Chondrocyte (in vitro differentiated cells): ENCODE results near the gene NOX5. TPM values are rescaled to one million over a fixed set of nuclear protein-coding genes. Genes with fewer than 3 reads are reported as not detected.

Experiments used
- DNase-seq: peaks from one replicate; pipeline ENCODE4 v3.0.0; 2021; ENCODE audit warnings: mixed read lengths, low spot score
- H3K27ac Mint-ChIP-seq: one replicate; pipeline ENCODE4 v1.8.0; 2021; ENCODE audit warnings: mild to moderate bottlenecking, moderate library complexity, mixed read lengths; ENCODE audit not compliant: unreplicated experiment
- H3K27me3 Mint-ChIP-seq: 2 replicates; pipeline ENCODE4 v1.8.0; 2021; ENCODE audit warnings: low read depth, mixed read lengths
- H3K36me3 Mint-ChIP-seq: 2 replicates; pipeline ENCODE4 v1.8.0; 2021; ENCODE audit warnings: low read depth, mixed read lengths
- H3K4me1 Mint-ChIP-seq: 2 replicates; pipeline ENCODE4 v1.8.0; 2021; ENCODE audit warnings: low read depth, mild to moderate bottlenecking, mixed read lengths
- H3K4me3 Mint-ChIP-seq: one replicate; pipeline ENCODE4 v1.8.0; 2021; ENCODE audit warnings: mild to moderate bottlenecking, moderate library complexity, mixed read lengths; ENCODE audit not compliant: unreplicated experiment
- H3K9me3 Mint-ChIP-seq: 2 replicates; pipeline ENCODE4 v1.8.0; 2021; ENCODE audit warnings: low read depth, mixed read lengths
- total RNA-seq: library from RNA; stranded (reverse); gene quantifications from 3 replicates; pipeline ENCODE4 v1.2.1, GENCODE V29; 2021
- TF ChIP-seq, protein P1 (sequence below): fragments of 200-600 bp; sonication (generic); IDR thresholded peaks from 2 replicates; pipeline ENCODE4 v1.5.0; 2021; ENCODE audit warnings: antibody characterized with exemption, mild to moderate bottlenecking, moderate library complexity

The NOX5 gene
- total RNA-seq, 1 donor from 2014 or later = not detected

DNA sequence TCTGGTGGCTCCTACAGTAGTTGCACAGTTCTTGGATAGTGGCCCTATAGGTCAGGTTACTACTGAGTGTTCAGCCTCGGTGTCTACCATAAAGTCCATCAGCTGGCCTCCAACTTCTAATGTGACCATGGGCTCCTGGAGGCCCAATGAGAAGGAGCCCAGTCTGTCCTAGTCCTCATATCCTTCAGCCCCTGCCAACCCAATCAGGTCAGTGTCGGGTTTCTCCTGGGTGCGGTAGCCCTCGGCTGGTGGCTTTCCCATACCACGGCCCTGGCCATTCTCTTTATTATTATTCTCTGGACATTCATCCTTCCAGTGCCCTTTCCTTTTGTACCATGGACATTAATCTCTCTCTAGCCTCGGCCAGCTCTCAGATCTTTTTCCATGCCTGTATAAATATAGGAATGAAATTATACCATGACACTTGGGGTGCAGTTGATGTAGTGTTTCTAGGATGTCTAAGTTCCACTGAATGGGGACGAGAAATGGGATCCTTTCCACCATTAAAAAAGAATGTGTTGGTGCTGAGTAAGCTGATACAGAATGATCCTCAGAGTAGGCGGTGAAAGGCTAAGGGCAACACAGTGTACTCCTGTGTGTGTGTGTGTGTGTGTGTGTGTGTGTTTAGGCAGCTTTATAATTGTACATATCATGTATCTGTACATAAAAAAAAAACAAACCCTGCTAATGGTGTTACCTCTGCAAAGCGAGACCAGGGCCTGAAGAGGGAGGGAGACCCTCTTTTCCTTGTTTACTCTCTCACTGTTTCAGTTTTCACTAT lies 19.3 kb upstream of the NOX5 start:
- Mint-ChIP-seq H3K9me3 (no peaks in the 10 kb centered on the region), H3K4me1 (peaks cover 43% of the 10 kb centered on the region), H3K36me3 (no peaks in the 10 kb centered on the region), H3K27ac (no peak overlapping the region), H3K27me3 (no peaks in the 10 kb centered on the region), H3K4me3 (no peak overlapping the region)
- DNase-seq = no peak
- TF ChIP-seq, protein P1, sequence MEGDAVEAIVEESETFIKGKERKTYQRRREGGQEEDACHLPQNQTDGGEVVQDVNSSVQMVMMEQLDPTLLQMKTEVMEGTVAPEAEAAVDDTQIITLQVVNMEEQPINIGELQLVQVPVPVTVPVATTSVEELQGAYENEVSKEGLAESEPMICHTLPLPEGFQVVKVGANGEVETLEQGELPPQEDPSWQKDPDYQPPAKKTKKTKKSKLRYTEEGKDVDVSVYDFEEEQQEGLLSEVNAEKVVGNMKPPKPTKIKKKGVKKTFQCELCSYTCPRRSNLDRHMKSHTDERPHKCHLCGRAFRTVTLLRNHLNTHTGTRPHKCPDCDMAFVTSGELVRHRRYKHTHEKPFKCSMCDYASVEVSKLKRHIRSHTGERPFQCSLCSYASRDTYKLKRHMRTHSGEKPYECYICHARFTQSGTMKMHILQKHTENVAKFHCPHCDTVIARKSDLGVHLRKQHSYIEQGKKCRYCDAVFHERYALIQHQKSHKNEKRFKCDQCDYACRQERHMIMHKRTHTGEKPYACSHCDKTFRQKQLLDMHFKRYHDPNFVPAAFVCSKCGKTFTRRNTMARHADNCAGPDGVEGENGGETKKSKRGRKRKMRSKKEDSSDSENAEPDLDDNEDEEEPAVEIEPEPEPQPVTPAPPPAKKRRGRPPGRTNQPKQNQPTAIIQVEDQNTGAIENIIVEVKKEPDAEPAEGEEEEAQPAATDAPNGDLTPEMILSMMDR = no peak

DNA sequence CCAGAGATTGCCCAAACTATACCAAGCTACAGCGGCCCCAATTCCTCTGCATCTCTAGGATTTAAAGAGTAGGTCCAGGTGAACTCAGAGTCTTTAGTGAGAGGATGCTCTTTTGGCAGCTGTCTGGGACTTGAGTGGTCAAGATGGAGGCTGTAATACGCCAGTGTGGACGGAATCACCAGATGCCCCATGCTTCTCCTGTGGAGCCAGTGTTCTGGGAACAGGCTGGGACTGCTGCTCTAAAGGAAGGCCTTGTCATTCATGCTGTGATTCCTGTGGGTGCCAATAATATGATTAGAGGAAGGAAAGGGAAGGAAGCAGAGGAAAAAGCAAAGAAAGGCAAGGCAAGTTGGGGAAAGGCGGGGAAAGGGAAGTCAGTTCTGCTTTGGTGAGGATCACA lies 17.4 kb upstream of the NOX5 start:
- DNase-seq = no peak
- H3K4me1 Mint-ChIP-seq = peaks cover 53% of the 10 kb centered on the region
- no peaks in the 10 kb centered on the region for H3K9me3 Mint-ChIP-seq
- TF ChIP-seq, protein P1 = no peak
- H3K27me3 Mint-ChIP-seq = no peaks in the 10 kb centered on the region
- H3K27ac Mint-ChIP-seq = no peak overlapping the region
- no peaks in the 10 kb centered on the region for H3K36me3 Mint-ChIP-seq
- no peak overlapping the region for H3K4me3 Mint-ChIP-seq

GRCh38 chr15:68997930-68998777 lies 16.3 kb upstream of the NOX5 start:
- no peak overlapping the region for H3K27ac Mint-ChIP-seq
- no peaks in the 10 kb centered on the region for H3K9me3 Mint-ChIP-seq
- no peaks in the 10 kb centered on the region for H3K36me3 Mint-ChIP-seq
- H3K4me1 Mint-ChIP-seq = peaks cover 49% of the 10 kb centered on the region
- TF ChIP-seq, protein P1 = no peak
- DNase-seq = no peak
- no peaks in the 10 kb centered on the region for H3K27me3 Mint-ChIP-seq
- H3K4me3 Mint-ChIP-seq = no peak overlapping the region

DNA sequence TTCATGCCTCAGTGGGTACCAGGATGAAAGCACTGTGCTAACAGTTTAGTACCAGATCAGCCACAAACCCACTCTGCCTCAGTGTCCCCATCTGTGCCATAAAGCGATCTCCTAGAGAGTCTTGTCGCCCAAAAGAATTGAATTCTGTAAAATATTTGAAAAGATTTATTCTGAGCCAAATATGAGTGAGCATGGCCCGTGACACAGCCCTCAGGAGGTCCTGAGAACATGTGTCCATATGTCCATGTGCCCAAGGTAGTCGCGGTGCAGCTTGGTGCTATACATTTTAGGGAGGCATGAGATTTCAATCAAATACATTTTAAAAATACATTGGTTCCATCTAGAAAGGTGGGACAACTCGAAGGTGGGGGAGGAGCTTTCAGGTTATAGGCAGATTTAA lies 15.4 kb upstream of the NOX5 start:
- TF ChIP-seq, protein P1 = no peak
- no peaks in the 10 kb centered on the region for H3K9me3 Mint-ChIP-seq
- H3K27me3 Mint-ChIP-seq = no peaks in the 10 kb centered on the region
- no peak for DNase-seq
- no peaks in the 10 kb centered on the region for H3K36me3 Mint-ChIP-seq
- H3K4me1 Mint-ChIP-seq = peaks cover 40% of the 10 kb centered on the region
- H3K4me3 Mint-ChIP-seq = peak overlapping the region; percentile 28
- H3K27ac Mint-ChIP-seq = no peak overlapping the region

- Mint-ChIP-seq H3K4me1 (peaks cover 30% of the 10 kb centered on the region), H3K27me3 (no peaks in the 10 kb centered on the region), H3K4me3 (no peak overlapping the region), H3K36me3 (no peaks in the 10 kb centered on the region), H3K9me3 (no peaks in the 10 kb centered on the region), H3K27ac (no peak overlapping the region)
- TF ChIP-seq, protein P1 = no peak
- no peak for DNase-seq
Measured at GRCh38 chr15:69000091-69000490, 14.4 kb upstream of the NOX5 start.
